Peyer's patch (tissue), 4 donors: Measurements from ENCODE around the gene SCML1. TPM values are rescaled to one million over a fixed set of nuclear protein-coding genes. Genes with fewer than 3 reads are reported as not detected.

Experiments
- DNase-seq, 3 donors: peaks; one replicate each; pipeline ENCODE4 v3.0.0-alpha.2; 2017 to 2019
- H3K27ac ChIP-seq, 4 donors: fragments of 200-600 bp; sonication (generic); one replicate each; pipeline ENCODE4 v1.5.1; 2016 to 2019
- H3K27me3 ChIP-seq, 2 donors: fragments of 200-600 bp; sonication (generic); one replicate each; pipeline ENCODE4 v1.5.1; 2019
- H3K36me3 ChIP-seq, 3 donors: fragments of 200-600 bp; sonication (generic); one replicate each; pipeline ENCODE4 v1.5.1; 2016 to 2019
- H3K4me1 ChIP-seq, 4 donors: fragments of 200-600 bp; sonication (generic); one replicate each; pipeline ENCODE4 v1.5.1; 2016 to 2019
- H3K4me3 ChIP-seq, 4 donors: fragments of 200-600 bp; sonication (generic); 1 replicate in 3 of 4; 2 replicates in 1 of 4; pipeline ENCODE4 v1.5.1; 2016 to 2019; ENCODE audit warnings: mild to moderate bottlenecking in 1 of 4
- H3K9me3 ChIP-seq, 4 donors: fragments of 200-600 bp; sonication (generic); one replicate each; pipeline ENCODE4 v1.5.1; 2016 to 2019; ENCODE audit warnings: mild to moderate bottlenecking in 1 of 4
- POLR2A ChIP-seq, 2 donors: fragments of 450-650 bp; IDR thresholded peaks; one replicate each; pipeline ENCODE4 v1.5.1; 2017; ENCODE audit warnings: antibody characterized with exemption in 2 of 2, mild to moderate bottlenecking in 2 of 2, moderate library complexity in 2 of 2
- total RNA-seq, 4 donors: library from RNA; depleted of rRNA; stranded (reverse); fragments of >200 nt; gene quantifications; one replicate each; pipeline ENCODE4 v1.1.0, GENCODE V29; 2016
- TF ChIP-seq, protein P1 (sequence below), 6 experiments: fragments of 450-650 bp in 4 of 6; fragments of 200-600 bp in 2 of 6; sonication (generic) in 1 of 6; IDR thresholded peaks; one replicate each; pipeline ENCODE4 v1.5.1; 2017 to 2019; ENCODE audit warnings: antibody characterized with exemption in 6 of 6, mild to moderate bottlenecking in 3 of 6, moderate library complexity in 1 of 6

The SCML1 gene, protein sequence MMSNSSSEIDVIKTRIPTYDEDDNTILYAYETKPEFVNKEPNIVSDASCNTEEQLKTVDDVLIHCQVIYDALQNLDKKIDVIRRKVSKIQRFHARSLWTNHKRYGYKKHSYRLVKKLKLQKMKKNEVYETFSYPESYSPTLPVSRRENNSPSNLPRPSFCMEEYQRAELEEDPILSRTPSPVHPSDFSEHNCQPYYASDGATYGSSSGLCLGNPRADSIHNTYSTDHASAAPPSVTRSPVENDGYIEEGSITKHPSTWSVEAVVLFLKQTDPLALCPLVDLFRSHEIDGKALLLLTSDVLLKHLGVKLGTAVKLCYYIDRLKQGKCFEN
- 10 to 100 TPM; 14.0 to 20.6 (median 18.7) TPM for total RNA-seq

- H3K4me1 ChIP-seq, result no peaks in the 10 kb centered on the region
- peak; percentile 87 to 97 (median 94) for DNase-seq
- no peaks in the 10 kb centered on the region for H3K36me3 ChIP-seq
- peak within 1 kb of the TSS; percentile 44 to 97 (median 88) for H3K27ac ChIP-seq
- no peaks in the 10 kb centered on the region for H3K9me3 ChIP-seq
- peak; percentile 40 to 61 for TF ChIP-seq POLR2A (IDR thresholded peaks at IDR 0.05)
- TF ChIP-seq, protein P1, sequence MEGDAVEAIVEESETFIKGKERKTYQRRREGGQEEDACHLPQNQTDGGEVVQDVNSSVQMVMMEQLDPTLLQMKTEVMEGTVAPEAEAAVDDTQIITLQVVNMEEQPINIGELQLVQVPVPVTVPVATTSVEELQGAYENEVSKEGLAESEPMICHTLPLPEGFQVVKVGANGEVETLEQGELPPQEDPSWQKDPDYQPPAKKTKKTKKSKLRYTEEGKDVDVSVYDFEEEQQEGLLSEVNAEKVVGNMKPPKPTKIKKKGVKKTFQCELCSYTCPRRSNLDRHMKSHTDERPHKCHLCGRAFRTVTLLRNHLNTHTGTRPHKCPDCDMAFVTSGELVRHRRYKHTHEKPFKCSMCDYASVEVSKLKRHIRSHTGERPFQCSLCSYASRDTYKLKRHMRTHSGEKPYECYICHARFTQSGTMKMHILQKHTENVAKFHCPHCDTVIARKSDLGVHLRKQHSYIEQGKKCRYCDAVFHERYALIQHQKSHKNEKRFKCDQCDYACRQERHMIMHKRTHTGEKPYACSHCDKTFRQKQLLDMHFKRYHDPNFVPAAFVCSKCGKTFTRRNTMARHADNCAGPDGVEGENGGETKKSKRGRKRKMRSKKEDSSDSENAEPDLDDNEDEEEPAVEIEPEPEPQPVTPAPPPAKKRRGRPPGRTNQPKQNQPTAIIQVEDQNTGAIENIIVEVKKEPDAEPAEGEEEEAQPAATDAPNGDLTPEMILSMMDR (IDR thresholded peaks at IDR 0.05), result no peak
- peak within 1 kb of the TSS; percentile 34 to 64 (median 48) for H3K4me3 ChIP-seq
- H3K27me3 ChIP-seq, result no peaks in the 10 kb centered on the region
Observed at GRCh38 chrX:17736856-17737709, at the start of gene SCML1. TSS of gene SCML1 (plus strand) at chrX:17737493. CDS start at chrX:17744187, 6,694 bp downstream.

DNA sequence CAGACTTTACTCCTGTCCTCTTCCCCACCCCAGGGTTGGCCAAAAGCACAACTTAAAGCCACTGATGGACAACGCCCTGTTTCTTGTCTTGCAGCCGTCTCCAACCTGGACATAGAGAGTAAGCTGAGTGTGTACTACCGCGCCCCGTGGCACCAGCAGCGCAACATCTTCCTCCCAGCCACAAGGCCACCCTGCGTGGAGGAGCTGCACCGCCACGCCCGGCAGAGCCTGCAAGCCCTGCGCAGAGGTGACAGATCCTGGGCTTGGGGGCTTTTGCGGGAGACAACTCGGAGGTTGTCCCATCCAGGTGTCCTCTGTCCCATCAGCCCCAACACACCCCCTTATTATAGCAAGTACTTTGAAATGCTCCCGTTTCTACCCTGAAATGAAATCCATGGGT is 49.6 kb upstream of the SCML1 start:
- H3K4me3 ChIP-seq, result no peak overlapping the region
- no peaks in the 10 kb centered on the region for H3K9me3 ChIP-seq
- TF ChIP-seq POLR2A (IDR thresholded peaks at IDR 0.05), result no peak
- TF ChIP-seq, protein P1 (IDR thresholded peaks at IDR 0.05), result no peak
- no peaks in the 10 kb centered on the region for H3K27me3 ChIP-seq
- no peak overlapping the region for H3K27ac ChIP-seq
- no peak for DNase-seq
- no peaks in the 10 kb centered on the region for H3K36me3 ChIP-seq
- no peaks in the 10 kb centered on the region for H3K4me1 ChIP-seq

DNA sequence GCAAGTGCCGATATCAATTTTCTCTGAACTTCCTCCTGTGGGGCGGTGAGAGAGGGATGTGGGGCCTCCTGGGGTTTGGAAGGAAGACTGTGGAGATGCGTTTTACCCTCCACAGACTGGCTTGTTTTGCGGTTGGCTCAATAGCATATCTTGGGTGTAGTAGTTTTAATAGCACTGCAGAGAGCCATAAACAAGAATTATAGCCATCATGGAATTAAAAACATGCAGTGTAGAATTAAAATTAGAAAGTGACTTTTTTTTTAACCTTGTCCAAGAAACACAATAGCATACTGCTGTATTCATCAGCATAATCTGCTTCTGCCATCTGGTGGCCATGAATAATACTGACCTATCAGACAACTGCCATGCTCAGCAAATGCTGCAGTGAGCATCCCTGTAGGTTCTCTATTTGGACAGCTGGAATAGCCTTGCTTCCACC is 47.3 kb upstream of the SCML1 start:
- no peaks in the 10 kb centered on the region for H3K4me1 ChIP-seq
- H3K27ac ChIP-seq, result no peak overlapping the region
- DNase-seq, result peak in 1 of 3 donors; percentile 64
- TF ChIP-seq POLR2A (IDR thresholded peaks at IDR 0.05), result no peak
- TF ChIP-seq, protein P1 (IDR thresholded peaks at IDR 0.05), result peak in 5 of 6 experiments; percentile 29 to 79 (median 68)
- H3K36me3 ChIP-seq, result no peaks in the 10 kb centered on the region
- H3K9me3 ChIP-seq, result no peaks in the 10 kb centered on the region
- H3K27me3 ChIP-seq, result no peaks in the 10 kb centered on the region
- H3K4me3 ChIP-seq, result no peak overlapping the region

GRCh38 chrX:17692709-17693346 is 44.5 kb upstream of the SCML1 start:
- TF ChIP-seq, protein P1 (IDR thresholded peaks at IDR 0.05), result no peak
- no peak for TF ChIP-seq POLR2A (IDR thresholded peaks at IDR 0.05)
- H3K27me3 ChIP-seq, result no peaks in the 10 kb centered on the region
- H3K4me1 ChIP-seq, result no peaks in the 10 kb centered on the region
- H3K36me3 ChIP-seq, result no peaks in the 10 kb centered on the region
- H3K4me3 ChIP-seq, result no peak overlapping the region
- no peaks in the 10 kb centered on the region for H3K9me3 ChIP-seq
- H3K27ac ChIP-seq, result no peak overlapping the region
- DNase-seq, result no peak

DNA sequence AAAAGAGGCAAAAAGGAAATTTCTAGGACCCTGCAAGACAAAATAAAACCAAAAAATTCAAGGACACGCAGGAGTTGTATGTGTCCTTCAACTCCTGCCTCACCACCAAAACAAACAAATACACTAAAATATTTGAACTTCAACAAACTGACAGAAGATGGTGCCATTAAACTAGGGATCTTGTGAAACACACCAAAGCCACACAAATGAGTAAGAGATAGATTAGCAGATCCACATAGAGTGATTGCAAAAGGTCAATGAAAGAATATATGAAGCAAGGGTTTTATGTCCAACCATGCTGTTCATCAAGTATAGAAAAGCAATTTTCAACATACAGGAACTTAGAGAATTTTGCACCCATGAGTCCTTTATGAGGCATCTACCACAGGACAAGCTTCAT is 40.1 kb upstream of the SCML1 start:
- Histone ChIP-seq H3K27ac (no peak overlapping the region), H3K9me3 (no peaks in the 10 kb centered on the region), H3K27me3 (no peaks in the 10 kb centered on the region), H3K36me3 (no peaks in the 10 kb centered on the region), H3K4me3 (no peak overlapping the region), H3K4me1 (no peaks in the 10 kb centered on the region)
- no peak for DNase-seq
- TF ChIP-seq, protein P1 (IDR thresholded peaks at IDR 0.05), result peak in 3 of 6 experiments; percentile 28 to 47 (median 33)
- TF ChIP-seq POLR2A (IDR thresholded peaks at IDR 0.05), result no peak
